Measurements from ENCODE around the gene ATP11A. TPM values are rescaled to one million over a fixed set of nuclear protein-coding genes. Genes with fewer than 3 reads are reported as not detected.

ATP11A gene
- total and polyA plus RNA-seq, 9 donors: 6.6 to 72.7 (median 34.9) TPM

- peak in 1 of 5 donors; percentile 25 for DNase-seq
- Histone ChIP-seq H3K9me3 (no peaks in the 10 kb centered on the region), H3K27ac (no peak overlapping the region), H3K36me3 (no peaks in the 10 kb centered on the region), H3K27me3 (no peaks in the 10 kb centered on the region), H3K4me1 (ENCODE audit: insufficient read depth) (no peaks in the 10 kb centered on the region), H3K4me3 (no peak overlapping the region)
- WGBS, 3 donors: 75 to 83% (median 82%) methylated on average over 11 of the region's 11 CpGs
- intact Hi-C loops (cut with DNase I): loop anchor here in 2 of 4 donors (5.0 to 10.0 kb wide), 3 partner anchors 190 to 240 kb away; no protein-coding TSS in a partner anchor
- TF ChIP-seq CTCF (IDR thresholded peaks at IDR 0.05) (no peak), EP300 (IDR thresholded peaks at IDR 0.05) (no peak), POLR2A (IDR thresholded peaks at IDR 0.05) (no peak)
Observed at GRCh38 chr13:112877539-112877938, 187.7 kb downstream of the ATP11A start.

GRCh38 chr13:112877976-112878955 is 188.4 kb downstream of the ATP11A start:
- no peak overlapping the region for H3K4me3 ChIP-seq
- H3K36me3 ChIP-seq: no peaks in the 10 kb centered on the region
- no peaks in the 10 kb centered on the region for H3K27me3 ChIP-seq
- WGBS, 3 donors: 91 to 95% (median 92%) methylated on average over 28 of the region's 28 CpGs
- intact Hi-C loops (cut with DNase I): loop anchor here in 2 of 4 donors (5.0 to 10.0 kb wide), 3 partner anchors 191 to 241 kb away; no protein-coding TSS in a partner anchor
- no peak overlapping the region for H3K27ac ChIP-seq
- DNase-seq: peak in 1 of 5 donors; percentile 29
- TF ChIP-seq POLR2A (IDR thresholded peaks at IDR 0.05): no peak
- H3K4me1 ChIP-seq (ENCODE audit: insufficient read depth): no peaks in the 10 kb centered on the region
- H3K9me3 ChIP-seq: no peaks in the 10 kb centered on the region

- H3K27me3 ChIP-seq: no peaks in the 10 kb centered on the region
- no peaks in the 10 kb centered on the region for H3K4me1 ChIP-seq (ENCODE audit: insufficient read depth)
- H3K27ac ChIP-seq: no peak overlapping the region
- intact Hi-C loops (cut with DNase I): loop anchor here in 2 of 4 donors (5.0 to 10.0 kb wide), 3 partner anchors 192 to 242 kb away; no protein-coding TSS in a partner anchor
- no peak for DNase-seq
- H3K36me3 ChIP-seq: no peaks in the 10 kb centered on the region
- TF ChIP-seq CTCF (IDR thresholded peaks at IDR 0.05) (no peak), EP300 (IDR thresholded peaks at IDR 0.05) (no peak), POLR2A (IDR thresholded peaks at IDR 0.05) (no peak)
- H3K9me3 ChIP-seq: no peaks in the 10 kb centered on the region
- H3K4me3 ChIP-seq: no peak overlapping the region
- 77 to 79% (median 78%) methylated on average over 20 of the region's 20 CpGs for WGBS, 3 donors
Observed at GRCh38 chr13:112879283-112879833, 189.5 kb downstream of the ATP11A start.

GRCh38 chr13:112880221-112880641 is 190.4 kb downstream of the ATP11A start:
- DNase-seq: no peak
- no peak for TF ChIP-seq EP300 (IDR thresholded peaks at IDR 0.05)
- no peak for TF ChIP-seq POLR2A (IDR thresholded peaks at IDR 0.05)
- no peak for TF ChIP-seq CTCF (IDR thresholded peaks at IDR 0.05)
- Histone ChIP-seq H3K4me3 (no peak overlapping the region), H3K27me3 (no peaks in the 10 kb centered on the region), H3K9me3 (no peaks in the 10 kb centered on the region), H3K4me1 (ENCODE audit: insufficient read depth) (no peaks in the 10 kb centered on the region), H3K27ac (no peak overlapping the region), H3K36me3 (no peaks in the 10 kb centered on the region)
- intact Hi-C loops (cut with DNase I): loop anchor here in 1 of 4 donors (5.0 kb wide), 1 partner anchor 238 kb away; no protein-coding TSS in a partner anchor
- WGBS, 3 donors: 92 to 95% (median 95%) methylated on average over 22 of the region's 22 CpGs
